B cell (primary cell): ENCODE results near the gene CCDC30. TPM values are rescaled to one million over a fixed set of nuclear protein-coding genes. Genes with fewer than 3 reads are reported as not detected.

Experiments used
- ATAC-seq: fragments of 200-7000 bp; cut with Tn5 transposase; one replicate; pipeline ENCODE4 v1.10.0; 2021; ENCODE audit warnings: low read depth, mild to moderate bottlenecking, moderate number of reproducible peaks, moderate library complexity
- CTCF ChIA-PET: fragments of 350-600 bp; sonication (Branson Sonifier 250); formaldehyde crosslinking; loops from one replicate; lab custom pipeline; 2021; ENCODE audit warnings: antibody characterized with exemption, inconsistent platforms; lab: Charles Lee
- POLR2A ChIA-PET: fragments of 350-600 bp; sonication (Branson Sonifier 250); formaldehyde crosslinking; loops from one replicate; lab custom pipeline; 2021; ENCODE audit warnings: antibody characterized with exemption; lab: Charles Lee
- DNase-seq: peaks from one replicate; pipeline ENCODE4 v3.0.0; 2013
- H2AFZ ChIP-seq: 2 replicates; pipeline ENCODE4 v1.6.1; 2012; ENCODE audit warnings: mild to moderate bottlenecking, low read depth, low read length; ENCODE audit not compliant: insufficient read depth, poor library complexity, severe bottlenecking
- H3K27ac ChIP-seq, 2 donors: 1 replicate in 1 of 2; 2 replicates in 1 of 2; pipeline ENCODE4 v1.5.1; 2012 to 2013; ENCODE audit warnings: low read length in 2 of 2, mild to moderate bottlenecking in 2 of 2, moderate library complexity in 1 of 2
- H3K27me3 ChIP-seq, 4 experiments: fragments of 200-600 bp in 1 of 4; sonication (generic) in 1 of 4; replicated peaks in 1 of 4; 1 replicate in 2 of 4; 2 replicates in 2 of 4; pipeline versions ENCODE4 v1.6.1 to v1.7.0; 2013 to 2016; ENCODE audit warnings: low read length in 3 of 4, mild to moderate bottlenecking in 2 of 4, mixed read lengths in 1 of 4, moderate library complexity in 1 of 4; ENCODE audit not compliant: insufficient read depth in 4 of 4, control insufficient read depth in 3 of 4; ENCODE audit errors: control extremely low read depth in 1 of 4
- H3K36me3 ChIP-seq, 2 experiments: replicated peaks in 1 of 2; 1 replicate in 1 of 2; 2 replicates in 1 of 2; pipeline versions ENCODE4 v1.6.1 to v1.7.1; 2013; ENCODE audit warnings: low read length in 1 of 2; ENCODE audit not compliant: insufficient read depth in 2 of 2, control insufficient read depth in 1 of 2; ENCODE audit errors: control extremely low read depth in 1 of 2, extremely low read depth in 1 of 2
- H3K4me1 ChIP-seq, 2 donors: fragments of 200-600 bp in 1 of 2; sonication (generic) in 1 of 2; 1 replicate in 1 of 2; 2 replicates in 1 of 2; pipeline versions ENCODE4 v1.5.1 to v1.6.1; 2013 to 2017; ENCODE audit warnings: low read length in 2 of 2; ENCODE audit not compliant: control insufficient read depth in 2 of 2, insufficient read depth in 2 of 2
- H3K4me2 ChIP-seq: replicated peaks from 2 replicates; pipeline ENCODE3; 2012; ENCODE audit warnings: mild to moderate bottlenecking, low read depth, low read length; ENCODE audit not compliant: poor library complexity, severe bottlenecking
- H3K4me3 ChIP-seq, 5 experiments: fragments of 200-600 bp in 1 of 5; sonication (generic) in 1 of 5; 1 replicate in 3 of 5; 2 replicates in 2 of 5; pipeline versions ENCODE4 v1.5.1 to v1.7.0; 2011 to 2016; ENCODE audit warnings: low read length in 4 of 5, mild to moderate bottlenecking in 4 of 5, low read depth in 2 of 5, control low read depth in 1 of 5, moderate library complexity in 1 of 5; ENCODE audit not compliant: insufficient read depth in 1 of 5; ENCODE audit errors: control extremely low read depth in 1 of 5, extremely low read depth in 1 of 5
- H3K79me2 ChIP-seq: fragments of 200-600 bp; sonication (generic); one replicate; pipeline ENCODE4 v1.6.0; 2016; ENCODE audit warnings: low read length; ENCODE audit not compliant: control insufficient read depth, insufficient read depth
- H3K9ac ChIP-seq: fragments of 200-600 bp; sonication (generic); 2 replicates; pipeline ENCODE4 v1.6.1; 2017; ENCODE audit warnings: mild to moderate bottlenecking, low read length, moderate library complexity
- H3K9me3 ChIP-seq, 3 donors: one replicate each; pipeline versions ENCODE4 v1.6.1 to v1.7.1; 2013; ENCODE audit warnings: low read length in 2 of 3; ENCODE audit not compliant: control insufficient read depth in 2 of 3, insufficient read depth in 1 of 3; ENCODE audit errors: control extremely low read depth in 1 of 3
- H4K20me1 ChIP-seq: 2 replicates; pipeline ENCODE4 v1.6.0; 2012; ENCODE audit warnings: mild to moderate bottlenecking, low read length; ENCODE audit not compliant: insufficient read depth, control insufficient read depth, poor library complexity, severe bottlenecking
- H3K27ac Mint-ChIP-seq: one replicate; pipeline ENCODE4 v1.8.0; 2021; ENCODE audit warnings: mixed read lengths
- H3K27me3 Mint-ChIP-seq: one replicate; pipeline ENCODE4 v1.8.0; 2021; ENCODE audit warnings: mixed read lengths
- H3K4me1 Mint-ChIP-seq: one replicate; pipeline ENCODE4 v1.8.0; 2021; ENCODE audit warnings: mixed read lengths
- H3K4me3 Mint-ChIP-seq: one replicate; pipeline ENCODE4 v1.8.0; 2021; ENCODE audit warnings: mixed read lengths
- H3K9me3 Mint-ChIP-seq: one replicate; pipeline ENCODE4 v1.8.0; 2022; ENCODE audit warnings: mixed read lengths; ENCODE audit not compliant: insufficient read depth
- EZH2 ChIP-seq: IDR thresholded peaks from 2 replicates; pipeline ENCODE4 v1.6.1; 2012; ENCODE audit warnings: borderline replicate concordance, low read depth, mild to moderate bottlenecking, moderate library complexity, low read length; ENCODE audit not compliant: insufficient read depth, poor library complexity, severe bottlenecking
- WGBS: methylation state at CpG from one replicate; pipeline ENCODE4 v1.1.5; 2013; ENCODE audit warnings: missing lambda C conversion rate; ENCODE audit not compliant: insufficient coverage; 5-methylcytosine and 5-hydroxymethylcytosine counted together
- intact Hi-C: fragments of 100-400 bp; cut with micrococcal nuclease; formaldehyde crosslinking; loops from one replicate; pipeline ENCODE4 v1.10.0; 2022
- polyA plus RNA-seq: library from polyadenylated mRNA; depleted of rRNA; stranded (reverse); fragments of >200 nt; gene quantifications from 2 replicates; pipeline ENCODE4 v1.2.3, GENCODE V29; 2012
- total RNA-seq, 2 donors: library from RNA; stranded (reverse); fragments of 120-200 nt in 1 of 2; gene quantifications; 1 replicate in 1 of 2; 2 replicates in 1 of 2; pipeline versions ENCODE4 v1.2.3 to v1.2.4, GENCODE V29; 2013 to 2022
- TF ChIP-seq, protein P1 (sequence below): fragments of 200-600 bp; IDR thresholded peaks from one replicate; pipeline ENCODE4 v1.8.0; 2022; ENCODE audit warnings: antibody characterized with exemption, mild to moderate bottlenecking

The CCDC30 gene
- total and polyA plus RNA-seq, 2 donors (not counting 1 experiment from before 2014, with no cell fraction given) = 1.4 to 7.4 TPM

DNA sequence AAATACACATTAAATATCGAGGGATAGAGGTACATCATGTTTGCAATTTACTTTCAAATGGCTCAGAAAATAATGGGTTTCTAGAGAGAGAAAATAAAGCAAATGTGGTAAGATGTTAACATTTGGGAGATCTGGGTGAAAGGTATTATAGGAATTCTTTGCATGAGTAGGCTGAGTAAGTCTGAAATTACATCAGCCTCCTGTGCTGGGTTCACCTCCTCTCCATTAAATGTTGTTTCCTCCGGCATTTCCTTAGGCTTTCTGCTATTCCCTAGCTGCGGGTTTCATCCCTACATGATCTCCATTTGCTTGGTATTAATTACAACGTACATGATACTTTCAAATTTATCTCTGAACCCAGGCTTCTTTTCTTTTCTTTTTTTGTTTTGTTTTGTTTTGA lies 38.9 kb upstream of the CCDC30 start:
- no peaks in the 10 kb centered on the region for H3K4me1 ChIP-seq
- no peak overlapping the region for H3K27ac ChIP-seq
- H3K36me3 ChIP-seq = no peaks in the 10 kb centered on the region
- ATAC-seq = no peak
- H3K9me3 ChIP-seq = no peaks in the 10 kb centered on the region
- no peaks in the 10 kb centered on the region for H3K4me1 Mint-ChIP-seq
- DNase-seq = no peak
- TF ChIP-seq, protein P1, sequence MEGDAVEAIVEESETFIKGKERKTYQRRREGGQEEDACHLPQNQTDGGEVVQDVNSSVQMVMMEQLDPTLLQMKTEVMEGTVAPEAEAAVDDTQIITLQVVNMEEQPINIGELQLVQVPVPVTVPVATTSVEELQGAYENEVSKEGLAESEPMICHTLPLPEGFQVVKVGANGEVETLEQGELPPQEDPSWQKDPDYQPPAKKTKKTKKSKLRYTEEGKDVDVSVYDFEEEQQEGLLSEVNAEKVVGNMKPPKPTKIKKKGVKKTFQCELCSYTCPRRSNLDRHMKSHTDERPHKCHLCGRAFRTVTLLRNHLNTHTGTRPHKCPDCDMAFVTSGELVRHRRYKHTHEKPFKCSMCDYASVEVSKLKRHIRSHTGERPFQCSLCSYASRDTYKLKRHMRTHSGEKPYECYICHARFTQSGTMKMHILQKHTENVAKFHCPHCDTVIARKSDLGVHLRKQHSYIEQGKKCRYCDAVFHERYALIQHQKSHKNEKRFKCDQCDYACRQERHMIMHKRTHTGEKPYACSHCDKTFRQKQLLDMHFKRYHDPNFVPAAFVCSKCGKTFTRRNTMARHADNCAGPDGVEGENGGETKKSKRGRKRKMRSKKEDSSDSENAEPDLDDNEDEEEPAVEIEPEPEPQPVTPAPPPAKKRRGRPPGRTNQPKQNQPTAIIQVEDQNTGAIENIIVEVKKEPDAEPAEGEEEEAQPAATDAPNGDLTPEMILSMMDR = no peak
- TF ChIP-seq EZH2 = no peak
- H3K27me3 ChIP-seq = no peaks in the 10 kb centered on the region
- H3K79me2 ChIP-seq = no peaks in the 10 kb centered on the region
- no peaks in the 10 kb centered on the region for H3K9me3 Mint-ChIP-seq
- H3K4me3 ChIP-seq = no peak overlapping the region
- H3K27me3 Mint-ChIP-seq = peaks cover 20% of the 10 kb centered on the region
- H3K27ac Mint-ChIP-seq = no peak overlapping the region
- intact Hi-C loops = no loop called here
- WGBS = 100% methylated on average over 2 of the region's 4 CpGs
- H2AFZ ChIP-seq = no peak overlapping the region
- H4K20me1 ChIP-seq = no peaks in the 10 kb centered on the region
- H3K4me3 Mint-ChIP-seq = no peak overlapping the region
- H3K9ac ChIP-seq = no peak overlapping the region
- ChIA-PET CTCF (no interaction called here), POLR2A (no interaction called here)
- no peak overlapping the region for H3K4me2 ChIP-seq

GRCh38 chr1:42427240-42427639 lies 35.8 kb upstream of the CCDC30 start:
- no peaks in the 10 kb centered on the region for H3K4me1 ChIP-seq
- H3K4me2 ChIP-seq = no peak overlapping the region
- no peak overlapping the region for H3K9ac ChIP-seq
- H3K27ac ChIP-seq = no peak overlapping the region
- no peaks in the 10 kb centered on the region for H3K27me3 ChIP-seq
- Mint-ChIP-seq H3K27ac (no peak overlapping the region), H3K4me3 (no peak overlapping the region), H3K27me3 (no peaks in the 10 kb centered on the region), H3K4me1 (no peaks in the 10 kb centered on the region), H3K9me3 (no peaks in the 10 kb centered on the region)
- H2AFZ ChIP-seq = no peak overlapping the region
- CTCF ChIA-PET = no interaction called here
- POLR2A ChIA-PET = no interaction called here
- DNase-seq (no peak), ATAC-seq (no peak)
- no peaks in the 10 kb centered on the region for H3K9me3 ChIP-seq
- intact Hi-C loops = no loop called here
- H4K20me1 ChIP-seq = no peaks in the 10 kb centered on the region
- 67% methylated on average over 2 of the region's 4 CpGs for whole genome bisulfite sequencing
- no peaks in the 10 kb centered on the region for H3K79me2 ChIP-seq
- no peaks in the 10 kb centered on the region for H3K36me3 ChIP-seq
- no peak overlapping the region for H3K4me3 ChIP-seq
- TF ChIP-seq, protein P1 = no peak
- TF ChIP-seq EZH2 = no peak
